Sigmoid colon (tissue), 4 donors: Measurements from ENCODE around the gene PTGIR.

Experiments
- CTCF ChIP-seq, 4 experiments: fragments of 450-650 bp in 3 of 4; fragments of 200-600 bp in 1 of 4; IDR thresholded peaks; one replicate each; pipeline ENCODE4 v1.5.1; 2016 to 2019; ENCODE audit warnings: antibody characterized with exemption in 4 of 4, mild to moderate bottlenecking in 3 of 4, moderate library complexity in 2 of 4
- EP300 ChIP-seq, 4 donors: sonication (generic); formaldehyde crosslinking; IDR thresholded peaks; one replicate each; pipeline ENCODE4 v1.6.1; 2017; ENCODE audit warnings: antibody characterized with exemption in 4 of 4
- POLR2A ChIP-seq, 2 donors: fragments of 450-650 bp; IDR thresholded peaks; one replicate each; pipeline ENCODE4 v1.6.1; 2016; ENCODE audit warnings: antibody characterized with exemption in 2 of 2, mild to moderate bottlenecking in 2 of 2, moderate library complexity in 2 of 2
- POLR2AphosphoS5 ChIP-seq, 4 donors: sonication (generic); formaldehyde crosslinking; IDR thresholded peaks; one replicate each; pipeline ENCODE4 v1.6.1; 2017; ENCODE audit warnings: antibody characterized with exemption in 4 of 4

GRCh38 chr19:46608178-46608577 lies 16.7 kb downstream of the PTGIR start:
- TF ChIP-seq POLR2AphosphoS5 (IDR thresholded peaks at IDR 0.05) = no peak
- no peak for TF ChIP-seq EP300 (IDR thresholded peaks at IDR 0.05)
- no peak for TF ChIP-seq POLR2A (IDR thresholded peaks at IDR 0.05)
- no peak for TF ChIP-seq CTCF (IDR thresholded peaks at IDR 0.05)
